Stimulated activated CD8-positive, alpha-beta memory T cell treated with anti-CD3 and anti-CD28 coated beads, Interleukin-15, amount 100 ng/mL, for 48 hours (primary cell): Measurements from ENCODE around the gene POU2AF2.
"Not testable (repeated sequence)": the region's sequence is repeated elsewhere in the genome, so short reads cannot be mapped to it uniquely, and the experiment has no call there.

Experiments
- DNase-seq, 2 donors: peaks; one replicate each; pipeline ENCODE4 v3.0.0-alpha.2; 2020; ENCODE audit warnings: low read depth in 2 of 2

The POU2AF2 gene

DNA sequence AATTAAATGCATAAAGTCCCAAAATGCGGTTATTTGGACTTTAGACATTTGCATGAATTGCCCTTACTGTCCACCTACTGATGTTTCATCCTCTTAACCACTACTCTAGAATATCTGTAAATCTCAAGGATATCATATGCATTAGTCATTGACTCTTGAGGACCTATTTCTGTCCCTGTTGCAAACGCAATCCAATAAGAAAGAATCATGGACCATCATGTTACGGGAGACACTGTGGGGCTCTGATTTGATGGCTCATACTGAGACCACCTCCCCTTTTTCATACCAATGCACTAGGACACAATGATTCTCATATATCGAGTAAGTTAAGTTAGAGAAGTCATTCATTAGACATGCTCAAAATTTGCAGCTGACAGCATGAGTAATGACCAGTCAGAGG is 14.4 kb downstream of the POU2AF2 start:
- no peak for DNase-seq

DNA sequence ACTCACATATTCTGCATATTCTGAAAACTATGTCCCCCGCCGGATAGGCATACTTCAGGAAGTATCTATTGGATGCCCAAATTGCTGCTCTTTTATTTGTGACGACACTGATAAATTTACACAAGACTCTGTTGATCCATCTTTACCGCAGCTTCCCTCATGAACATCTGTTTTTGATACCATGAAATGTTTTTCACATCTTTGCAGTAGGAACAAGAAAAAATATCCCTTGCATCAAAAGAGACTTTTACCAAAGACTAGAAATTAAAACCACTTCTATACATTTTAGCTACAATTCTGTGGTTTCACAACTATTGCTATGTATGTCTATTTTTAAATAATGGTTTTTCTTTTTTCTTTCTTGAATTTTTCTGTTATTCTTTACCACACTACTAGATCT is 15.3 kb downstream of the POU2AF2 start:
- no peak for DNase-seq

DNA sequence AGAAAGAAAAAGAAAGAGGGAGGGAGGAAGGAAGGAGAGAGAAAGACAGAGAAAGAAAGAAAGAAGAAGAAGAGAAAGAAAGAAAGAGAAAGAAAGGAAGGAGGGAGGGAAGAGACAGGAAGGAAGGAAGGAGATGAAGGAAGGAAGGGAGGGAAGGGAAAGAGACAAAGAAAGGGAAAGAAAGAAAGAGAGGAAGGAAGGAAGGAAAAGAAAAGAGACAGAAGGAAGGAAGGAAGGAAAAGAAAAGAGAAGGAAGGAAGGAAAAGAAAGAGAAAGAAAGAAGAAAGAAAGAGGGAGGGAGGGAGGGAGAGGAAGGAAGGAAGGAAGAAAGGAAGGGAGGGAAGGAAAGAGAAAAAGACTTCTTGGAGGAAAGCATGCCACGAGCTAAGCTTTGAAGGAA is 19.1 kb downstream of the POU2AF2 start:
- no peak for DNase-seq

DNA sequence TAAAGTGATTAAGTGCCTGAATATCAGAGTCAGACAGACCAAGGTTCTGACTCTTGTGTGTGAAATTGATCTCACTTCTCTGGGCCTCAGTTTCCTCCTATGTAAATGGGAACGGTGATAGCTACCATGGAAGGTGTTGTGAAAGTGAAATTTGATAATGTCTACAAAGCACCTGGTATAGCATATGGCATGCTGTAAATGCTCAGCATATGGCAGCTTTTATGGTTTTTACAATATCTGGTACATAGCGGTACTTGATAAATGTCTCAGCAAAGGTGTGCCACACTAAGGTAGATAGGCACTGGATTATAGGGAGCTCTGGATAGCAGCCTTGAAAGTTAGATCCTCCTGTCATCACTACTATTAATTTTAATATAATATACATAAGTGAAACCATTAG is 19.9 kb downstream of the POU2AF2 start:
- no peak for DNase-seq

DNA sequence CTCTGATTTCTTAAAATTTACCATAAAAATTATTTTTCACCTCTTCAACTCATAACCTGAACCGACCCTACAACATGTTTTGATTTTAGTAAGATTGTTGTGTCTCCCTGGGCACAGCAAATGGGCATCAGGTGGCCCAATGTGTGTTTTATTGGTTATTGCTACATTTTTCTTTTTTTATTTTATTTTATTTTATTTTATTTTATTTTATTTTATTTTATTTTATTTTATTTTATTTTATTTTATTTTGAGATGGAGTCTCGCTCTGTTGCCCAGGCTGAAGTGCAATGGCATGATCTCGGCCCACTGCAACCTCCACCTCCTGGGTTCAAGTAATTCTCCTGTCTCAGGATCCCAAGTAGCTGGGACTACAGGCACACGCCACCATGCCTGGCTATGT is 22.8 kb downstream of the POU2AF2 start:
- DNase-seq: not testable (repeated sequence)

DNA sequence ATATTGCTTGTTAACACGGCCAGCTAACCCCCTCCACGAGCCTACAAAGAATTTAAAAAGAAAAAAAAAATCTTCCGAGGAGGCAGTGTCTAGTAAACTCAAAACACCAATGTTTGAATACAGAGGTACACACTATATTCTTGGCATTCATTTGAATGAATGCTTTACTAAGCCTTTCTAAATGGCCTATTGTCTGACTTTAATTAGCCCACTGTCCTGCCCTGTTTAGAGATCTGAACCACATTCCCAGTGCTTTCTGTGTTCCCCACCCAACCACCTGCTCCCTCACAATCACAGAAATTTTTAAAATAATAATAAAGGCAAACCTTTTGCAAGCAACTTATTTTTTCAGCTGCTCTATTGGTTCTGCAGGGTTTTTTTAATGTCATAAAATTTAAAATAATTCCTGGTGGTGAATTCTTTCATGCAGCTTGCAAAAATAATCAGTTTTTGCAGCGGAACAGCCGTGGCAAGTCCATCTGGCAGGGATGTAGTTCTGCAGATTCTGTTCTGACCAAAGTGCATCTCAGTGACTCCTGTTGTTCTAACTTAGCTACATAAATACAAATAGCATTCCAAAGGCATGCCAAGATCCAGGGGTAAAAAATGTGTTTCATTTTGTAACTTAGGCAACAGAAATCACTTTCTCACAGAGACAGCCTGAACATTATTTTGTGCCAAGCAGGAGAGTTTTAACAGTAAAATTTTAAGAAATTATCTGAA is 23.8 kb downstream of the POU2AF2 start:
- DNase-seq: no peak

DNA sequence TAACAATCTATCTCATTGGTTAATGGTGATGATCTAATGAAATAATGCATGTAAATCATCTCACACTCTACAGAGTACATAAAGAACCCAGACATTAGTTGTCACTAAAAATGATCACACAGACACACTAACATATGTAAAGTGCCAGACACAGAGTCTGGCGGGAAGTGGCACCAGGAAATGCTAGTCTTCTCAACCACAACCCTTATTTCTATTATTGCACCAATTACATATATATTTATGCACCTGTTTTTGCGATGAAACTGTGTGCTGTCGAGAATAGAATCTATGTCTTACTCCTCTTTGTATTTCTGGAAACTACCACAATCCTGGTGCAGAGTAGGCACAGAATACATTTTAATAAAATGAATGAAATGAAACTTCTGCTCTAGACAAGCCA is 26.9 kb downstream of the POU2AF2 start:
- DNase-seq: no peak

DNA sequence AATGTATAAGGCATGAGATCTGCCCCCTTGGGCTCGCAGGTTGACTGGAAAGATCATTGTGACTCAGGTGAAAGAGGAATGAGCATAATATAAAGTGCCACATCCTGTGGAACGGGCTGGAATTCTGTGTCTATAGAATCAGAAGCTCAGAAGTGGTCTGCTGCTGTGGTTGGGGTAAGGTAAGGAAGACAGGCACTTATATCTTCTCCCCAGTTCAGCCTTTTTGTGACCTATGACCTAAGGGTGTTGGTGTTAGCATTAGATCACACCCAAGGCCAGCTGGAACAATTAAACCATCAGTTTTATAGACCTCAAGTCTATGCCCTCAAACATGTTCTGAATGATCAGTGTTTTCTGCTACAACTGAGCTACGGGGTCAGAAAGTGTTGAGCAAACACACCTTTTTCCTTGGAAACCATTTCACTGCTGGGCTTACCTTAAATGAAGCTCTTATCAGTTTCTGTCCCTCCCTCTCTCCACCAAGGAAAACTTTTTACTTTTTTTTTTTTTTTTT is 37.1 kb downstream of the POU2AF2 start:
- no peak for DNase-seq

DNA sequence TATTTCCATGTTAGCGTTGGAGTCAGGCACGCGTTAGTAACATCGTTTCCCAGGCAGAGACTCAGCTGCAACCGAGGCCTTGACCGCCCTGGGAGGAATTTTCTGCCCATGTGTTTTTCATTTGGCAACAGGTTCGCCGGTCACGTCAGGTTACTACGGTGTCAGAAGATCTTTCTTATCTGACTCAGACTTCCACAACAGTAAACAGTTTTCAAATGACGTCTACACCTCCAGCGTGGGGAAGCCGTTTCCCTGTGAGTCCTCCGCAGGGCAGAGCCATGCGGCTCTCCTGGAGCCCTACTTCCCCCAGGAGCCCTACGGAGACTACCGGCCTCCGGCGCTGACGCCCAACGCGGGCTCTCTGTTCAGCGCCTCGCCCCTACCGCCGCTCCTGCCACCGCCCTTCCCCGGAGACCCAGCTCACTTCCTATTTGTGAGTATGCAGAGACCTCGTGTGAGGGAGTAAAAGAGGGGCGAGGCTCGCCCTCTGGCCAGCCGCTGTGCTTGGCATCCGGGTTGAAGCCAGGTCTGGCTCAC is 38.5 kb downstream of the POU2AF2 start:
- no peak for DNase-seq

DNA sequence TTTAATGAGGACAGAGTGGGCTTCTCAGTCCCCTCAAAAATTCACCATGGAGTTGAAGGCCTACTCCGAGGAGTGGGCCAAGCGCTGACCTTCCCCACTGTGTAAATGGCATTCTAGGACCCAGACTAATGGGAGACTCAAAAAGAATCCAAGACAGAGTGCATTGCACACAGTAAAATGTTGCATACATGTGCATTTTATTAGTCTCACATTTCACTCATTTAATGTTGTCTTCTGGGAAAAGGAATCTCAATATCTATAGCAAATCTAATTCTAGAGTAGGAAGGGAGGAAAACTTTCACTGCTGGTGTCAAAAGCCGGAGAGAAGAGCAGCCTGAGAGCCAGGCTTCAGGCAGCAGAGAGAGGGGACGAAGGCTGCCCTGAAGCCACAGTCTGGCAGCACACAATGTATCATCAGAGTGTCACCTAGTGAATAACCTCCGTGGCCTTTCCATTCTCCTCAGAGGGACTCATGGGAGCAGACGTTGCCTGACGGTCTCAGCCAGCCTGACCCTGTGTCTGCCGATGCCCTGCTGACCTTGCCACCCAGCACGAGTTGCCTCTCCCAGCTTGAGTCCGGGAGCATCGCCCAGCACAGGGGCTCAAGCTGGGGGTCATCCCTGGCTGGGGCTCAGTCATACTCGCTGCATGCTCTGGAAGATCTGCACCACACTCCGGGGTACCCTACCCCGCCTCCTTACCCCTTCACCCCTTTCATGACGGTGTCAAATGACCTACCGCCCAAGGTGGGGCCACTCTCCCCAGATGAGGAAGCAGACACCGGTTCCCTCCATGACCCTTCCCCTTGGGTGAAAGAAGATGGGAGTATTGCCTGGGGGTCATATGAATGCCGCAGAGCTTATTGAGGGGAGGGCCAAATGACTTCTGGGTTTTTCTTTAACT is 39.9 kb downstream of the POU2AF2 start:
- no peak for DNase-seq

DNA sequence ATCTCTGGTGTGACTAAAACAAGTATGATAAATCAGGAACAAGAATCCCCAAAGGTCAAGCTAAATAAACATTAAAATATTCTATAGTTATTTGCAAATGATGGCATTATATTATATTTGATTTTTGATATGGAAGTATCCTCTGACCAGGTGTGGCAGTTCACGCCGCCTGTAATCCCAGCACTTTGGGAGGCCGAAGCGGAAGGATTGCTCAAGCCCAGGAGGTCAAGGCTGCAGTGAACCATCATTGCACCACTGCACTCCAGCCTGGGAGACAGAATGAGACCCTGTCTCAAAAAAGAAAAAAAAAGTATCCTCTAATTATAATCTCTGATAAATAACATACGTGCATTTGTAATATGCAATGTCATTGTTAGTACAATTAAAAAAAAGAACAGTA is 46.2 kb downstream of the POU2AF2 start:
- DNase-seq: no peak

DNA sequence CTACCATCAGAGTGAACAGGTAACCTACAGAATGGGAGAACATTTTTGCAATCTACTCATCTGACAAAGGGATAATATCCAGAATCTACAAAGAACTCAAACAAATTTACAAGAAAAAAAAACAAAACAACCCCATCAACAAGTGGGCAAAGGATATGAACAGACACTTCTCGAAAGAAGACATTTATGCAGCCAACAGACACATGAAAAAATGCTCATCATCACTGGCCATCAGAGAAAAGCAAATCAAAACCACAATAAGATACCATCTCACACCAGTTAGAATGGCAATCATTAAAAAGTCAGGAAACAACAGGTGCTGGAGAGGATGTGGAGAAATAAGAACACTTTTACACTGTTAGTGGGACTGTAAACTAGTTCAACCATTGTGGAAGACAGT is 46.9 kb downstream of the POU2AF2 start:
- DNase-seq: not testable (repeated sequence)

DNA sequence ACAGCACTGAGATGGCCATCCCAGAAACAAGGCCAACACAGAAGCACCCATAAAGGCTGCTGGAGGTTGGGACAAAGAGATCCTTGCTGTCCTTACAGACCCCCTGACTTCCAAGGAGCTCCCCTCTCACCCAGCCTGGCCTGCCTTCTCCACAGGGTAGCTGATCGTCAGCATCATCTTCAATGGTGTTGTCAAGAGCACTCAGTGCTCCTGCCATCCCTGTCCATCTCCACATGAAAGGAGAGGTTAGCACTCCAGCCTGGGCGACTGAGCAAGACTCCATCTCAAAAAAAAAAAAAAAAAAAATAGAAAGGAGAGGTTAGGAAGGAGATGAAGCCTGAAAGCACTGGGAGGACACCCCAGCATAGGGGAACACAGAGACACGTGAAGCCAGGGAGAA is 50.7 kb downstream of the POU2AF2 start:
- no peak for DNase-seq

DNA sequence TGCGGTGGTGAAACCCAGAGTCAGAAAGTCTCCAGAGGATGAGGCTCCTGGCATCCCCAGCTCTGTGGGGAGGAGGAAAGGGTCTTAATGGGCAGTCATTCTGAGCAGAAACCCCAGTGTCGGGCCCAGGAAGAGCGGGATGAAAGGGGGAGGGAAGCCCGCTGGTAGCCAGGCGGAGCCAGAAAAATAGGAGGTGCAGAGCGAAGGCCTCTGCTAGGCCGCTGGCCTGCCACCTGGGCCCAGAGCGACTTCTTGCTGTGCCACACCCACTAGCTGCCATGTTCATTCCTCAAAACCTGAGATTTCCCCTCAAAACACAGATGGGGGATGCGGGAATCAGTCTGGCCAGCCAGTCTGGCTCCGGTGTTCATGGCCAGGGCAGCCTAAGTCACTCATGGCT is 52.2 kb downstream of the POU2AF2 start:
- DNase-seq: no peak

DNA sequence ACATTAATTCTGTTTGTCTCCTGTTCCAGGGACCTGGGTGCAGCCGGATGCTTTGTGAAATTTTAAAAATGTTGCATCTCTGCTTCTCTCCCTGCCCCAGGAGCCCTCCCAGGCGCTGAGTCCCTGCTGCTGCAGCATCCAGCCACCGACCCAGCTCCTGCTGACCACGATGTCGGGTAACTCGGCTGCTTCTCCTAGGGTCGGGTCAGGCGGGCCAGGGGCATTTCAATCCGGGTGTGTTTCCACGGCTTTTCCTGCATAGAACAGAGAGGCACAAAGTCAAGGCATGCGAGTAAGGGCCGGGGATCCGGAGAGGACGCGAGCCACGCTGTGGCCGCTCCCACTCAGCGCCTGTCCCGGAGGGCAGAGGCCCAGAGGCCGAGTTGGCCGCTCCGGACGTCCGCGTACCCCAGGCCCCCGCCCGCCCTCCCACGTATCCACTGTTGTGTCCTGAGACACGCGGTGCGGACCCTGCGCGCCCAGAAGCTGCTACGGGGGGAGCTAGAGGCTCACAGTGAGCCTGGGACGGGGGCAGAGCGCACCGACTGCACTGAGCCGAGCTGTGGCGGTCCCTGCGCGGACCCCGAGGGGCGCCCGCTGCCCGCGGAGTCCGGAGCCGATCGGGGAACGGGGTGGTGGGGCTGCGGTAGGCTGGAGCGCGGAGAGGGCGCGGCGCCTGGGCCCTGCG is 53.0 kb downstream of the POU2AF2 start, which contains the start of gene POU2AF3:
Gene POU2AF3 (plus strand): TSS at position 134 of the 688 bp plus-strand sequence. CDS start 36 bp downstream, at position 170.
- no peak for DNase-seq

DNA sequence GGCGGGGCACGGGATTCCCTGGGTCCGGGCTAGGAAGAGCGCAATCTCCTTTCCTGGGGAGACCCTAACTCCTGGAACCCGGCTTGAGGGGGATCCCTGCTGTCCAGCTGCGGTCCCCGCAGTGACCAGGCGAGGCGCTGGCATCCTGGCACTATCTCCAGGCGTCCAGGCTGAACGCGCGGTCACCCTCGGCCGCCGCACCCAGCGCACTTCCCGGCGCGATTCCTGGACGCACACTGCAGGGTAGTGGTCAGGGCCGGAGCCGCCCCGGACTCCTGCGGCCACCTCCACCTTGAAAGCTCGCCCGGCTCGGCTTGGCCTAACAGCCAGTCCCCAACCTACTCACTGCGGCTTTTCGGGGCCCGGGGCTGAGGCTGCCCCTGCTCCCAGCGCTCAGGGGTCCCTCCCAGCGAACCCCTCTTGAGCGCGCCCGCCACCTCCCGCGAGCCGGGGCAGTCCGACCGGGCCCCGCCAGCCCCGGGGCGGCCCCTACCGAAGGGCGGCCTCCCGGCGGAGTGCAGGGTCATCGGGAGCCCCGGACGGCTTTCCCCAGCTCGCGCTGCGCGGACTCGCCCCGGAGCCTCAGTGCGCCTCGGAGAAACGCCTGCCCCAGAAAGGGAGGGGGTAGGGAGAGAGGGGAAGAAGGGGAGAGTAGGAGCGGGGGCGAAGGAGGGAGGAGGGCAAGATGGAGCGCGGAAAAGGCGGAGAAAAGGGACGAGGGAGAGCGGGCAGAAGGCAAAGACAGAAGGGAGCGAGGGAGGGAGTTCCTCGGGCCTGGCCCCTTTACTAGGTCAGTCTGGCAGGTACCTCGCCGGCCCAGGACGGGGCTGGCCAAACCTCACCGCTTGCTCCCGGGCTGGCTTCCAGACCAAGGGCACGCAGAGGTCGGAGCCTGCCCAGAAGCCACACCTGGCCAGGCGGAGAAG is 53.8 kb downstream of the POU2AF2 start:
- no peak for DNase-seq

DNA sequence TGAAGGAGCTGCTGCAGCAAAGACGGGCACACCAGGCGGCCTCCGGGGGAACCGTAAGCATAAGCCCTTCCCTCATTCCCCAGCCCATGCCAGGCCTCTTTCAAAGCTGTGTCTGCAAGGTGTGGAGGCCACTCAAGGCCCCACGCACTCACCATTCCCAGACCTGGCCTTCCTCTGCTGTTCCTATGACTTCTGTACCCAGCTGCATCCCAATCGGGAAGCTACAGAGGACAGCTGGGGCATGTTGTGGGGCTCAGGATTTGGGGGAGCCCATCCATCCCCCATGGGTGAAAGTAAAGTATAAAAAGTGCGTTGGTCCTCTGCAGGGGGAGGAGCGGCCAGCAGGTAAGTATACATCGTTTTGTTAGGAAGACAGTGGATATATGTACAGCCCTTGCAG is 55.0 kb downstream of the POU2AF2 start:
- DNase-seq: no peak

DNA sequence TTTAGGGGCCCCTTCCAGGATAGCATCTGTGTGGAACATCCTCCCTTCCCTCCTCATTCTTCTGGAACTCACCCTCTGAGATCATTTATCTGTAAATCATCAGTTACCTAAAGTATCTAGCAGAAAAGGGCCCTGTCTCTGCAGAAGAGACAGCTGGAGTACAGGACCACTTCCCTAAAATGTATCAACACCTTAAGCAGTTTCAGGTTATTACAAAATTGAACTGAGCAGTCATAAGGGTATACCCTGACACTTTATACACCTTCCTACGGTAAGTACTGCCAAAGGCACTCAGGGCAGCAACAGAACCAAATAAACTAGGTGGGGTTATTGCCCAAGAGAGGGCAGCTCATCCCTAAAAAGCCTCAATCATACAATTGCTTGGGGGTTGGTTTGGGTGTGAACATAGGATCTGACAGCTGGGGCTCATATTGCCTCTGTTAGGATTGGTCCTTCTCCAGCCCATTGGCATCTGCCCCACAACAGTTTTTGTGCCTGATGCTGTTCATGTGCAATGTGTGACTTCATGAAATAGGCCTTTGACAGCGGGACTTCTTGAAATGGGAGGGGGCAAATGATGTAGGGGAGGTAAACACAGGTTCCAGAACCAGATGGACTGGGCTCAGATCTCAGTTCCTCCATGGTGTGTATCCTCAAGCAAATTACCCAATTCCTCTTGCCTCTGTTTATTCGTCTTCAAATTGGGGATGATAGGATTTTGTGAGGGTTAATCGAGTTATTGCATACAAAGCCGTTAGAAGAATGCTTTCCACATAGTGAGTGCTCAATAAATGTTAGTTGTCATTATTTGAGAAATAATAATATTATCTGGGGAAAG is 55.7 kb downstream of the POU2AF2 start:
- DNase-seq: no peak

DNA sequence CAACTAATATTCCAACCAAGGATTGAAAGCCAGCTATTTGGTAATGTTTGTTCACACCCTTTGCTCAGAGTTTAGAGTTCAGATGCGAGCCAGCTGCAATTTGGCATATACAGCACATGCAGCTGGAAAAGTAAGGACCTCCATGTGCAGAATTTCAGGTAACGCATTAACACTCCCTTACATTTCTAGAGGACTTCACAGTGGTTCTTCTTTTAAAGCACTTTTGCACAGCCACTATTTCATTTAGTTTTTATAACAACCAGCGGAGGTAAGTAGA is 56.3 kb downstream of the POU2AF2 start:
- DNase-seq: no peak

DNA sequence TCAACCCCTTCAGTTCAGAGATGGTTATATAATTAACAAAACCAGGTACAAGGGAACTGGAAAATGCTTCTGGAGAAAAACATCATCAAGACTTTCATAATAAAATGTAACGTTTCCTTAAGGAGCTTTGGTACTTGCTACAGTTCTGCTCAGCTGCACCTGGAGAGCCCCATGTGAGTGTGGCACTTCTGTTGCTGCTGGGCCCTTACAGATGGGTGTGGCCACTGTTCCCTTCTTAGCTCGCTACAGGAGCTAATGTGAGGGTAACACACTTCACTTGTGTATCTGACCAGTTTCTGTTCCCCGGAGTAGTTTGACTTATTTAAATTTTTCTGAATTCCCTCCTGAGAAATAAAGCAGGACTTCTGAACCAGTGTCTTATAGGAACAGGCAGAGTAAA is 56.8 kb downstream of the POU2AF2 start:
- no peak for DNase-seq
